SK-N-SH (cell line): Measurements from ENCODE around the gene ATP1A2. TPM values are rescaled to one million over a fixed set of nuclear protein-coding genes. Genes with fewer than 3 reads are reported as not detected.

Experiments
- CTCF ChIA-PET: fragments of 300-600, 350-600 bp; formaldehyde crosslinking; extraction: SDS; loops from one replicate; lab custom pipeline; 2021; lab: Yijun Ruan, JAX
- POLR2A ChIA-PET: fragments of 350-600 bp; sonication (Branson Sonifier 250); formaldehyde crosslinking; extraction: SDS; loops from one replicate; lab custom pipeline; 2020; ENCODE audit warnings: antibody characterized with exemption, inconsistent platforms; lab: Yijun Ruan, JAX
- DNase-seq: peaks from one replicate; pipeline ENCODE4 v3.0.0; 2012
- H2AFZ ChIP-seq: fragments of 200-600 bp; sonication (generic); 2 replicates; pipeline ENCODE4 v1.8.1; 2016; ENCODE audit warnings: antibody characterized with exemption, mild to moderate bottlenecking, low read depth
- H3F3A ChIP-seq: fragments of 200-600 bp; sonication (generic); replicated peaks from 2 replicates; pipeline ENCODE3; 2016; ENCODE audit warnings: antibody characterized with exemption, mild to moderate bottlenecking; ENCODE audit not compliant: insufficient read depth
- H3K27ac ChIP-seq, 2 experiments: fragments of 200-500 bp in 1 of 2; fragments of 200-600 bp in 1 of 2; sonication (Bioruptor generic) in 1 of 2; sonication (generic), shearing (Covaris generic) in 1 of 2; 2 replicates each; pipeline versions ENCODE4 v1.5.1 to v1.6.1; 2014 to 2016; ENCODE audit warnings: low read depth in 2 of 2, inconsistent platforms in 1 of 2, low read length in 1 of 2, mild to moderate bottlenecking in 1 of 2, mixed read lengths in 1 of 2
- H3K27me3 ChIP-seq: fragments of 200-600 bp; sonication (generic), shearing (Covaris generic); 2 replicates; pipeline ENCODE4 v1.6.1; 2016; ENCODE audit warnings: mixed run types; ENCODE audit not compliant: insufficient read depth
- H3K36me3 ChIP-seq, 2 experiments: fragments of 200-500 bp in 1 of 2; fragments of 200-600 bp in 1 of 2; sonication (Bioruptor generic) in 1 of 2; sonication (generic) in 1 of 2; replicated peaks in 1 of 2; 2 replicates each; pipeline versions ENCODE3 to v1.5.1; 2014 to 2016; ENCODE audit warnings: low read length in 1 of 2, mild to moderate bottlenecking in 1 of 2; ENCODE audit not compliant: insufficient read depth in 2 of 2, control insufficient read depth in 1 of 2
- H3K4me1 ChIP-seq, 2 experiments: fragments of 200-500 bp in 1 of 2; fragments of 200-600 bp in 1 of 2; sonication (Bioruptor generic) in 1 of 2; sonication (generic), shearing (Covaris generic) in 1 of 2; 2 replicates each; pipeline versions ENCODE4 v1.5.1 to v1.6.1; 2014 to 2016; ENCODE audit warnings: low read depth in 1 of 2, low read length in 1 of 2, mixed run types in 1 of 2; ENCODE audit not compliant: insufficient read depth in 2 of 2, control insufficient read depth in 1 of 2
- H3K4me2 ChIP-seq: fragments of 200-600 bp; sonication (generic), shearing (Covaris generic); 2 replicates; pipeline ENCODE4 v1.6.1; 2017; ENCODE audit warnings: mixed run types
- H3K4me3 ChIP-seq, 2 experiments: fragments of 200-500 bp in 1 of 2; fragments of 200-600 bp in 1 of 2; sonication (Bioruptor generic) in 1 of 2; sonication (generic), shearing (Covaris generic) in 1 of 2; 2 replicates each; pipeline versions ENCODE4 v1.5.1 to v1.8.1; 2014 to 2016; ENCODE audit warnings: low read depth in 2 of 2, inconsistent platforms in 1 of 2, low read length in 1 of 2, mild to moderate bottlenecking in 1 of 2, mixed read lengths in 1 of 2, moderate library complexity in 1 of 2
- H3K79me2 ChIP-seq: fragments of 200-600 bp; sonication (generic); 2 replicates; pipeline ENCODE4 v1.8.1; 2017; ENCODE audit warnings: mild to moderate bottlenecking; ENCODE audit not compliant: insufficient read depth
- H3K9ac ChIP-seq: fragments of 200-600 bp; sonication (generic); 2 replicates; pipeline ENCODE4 v1.6.1; 2017; ENCODE audit warnings: mixed run types
- H3K9me2 ChIP-seq: fragments of 200-600 bp; sonication (generic); 2 replicates; pipeline ENCODE4 v1.6.1; 2017; ENCODE audit warnings: mixed run types
- H3K9me3 ChIP-seq: fragments of 200-600 bp; sonication (generic); 2 replicates; pipeline ENCODE4 v1.6.1; 2017; ENCODE audit warnings: mixed run types, mild to moderate bottlenecking, moderate library complexity
- H4K20me1 ChIP-seq: fragments of 200-600 bp; sonication (generic); 2 replicates; pipeline ENCODE4 v1.6.1; 2017; ENCODE audit warnings: mild to moderate bottlenecking, mixed run types; ENCODE audit not compliant: insufficient read depth
- CHD2 ChIP-seq: fragments of 150-350 bp; IDR thresholded peaks from 2 replicates; pipeline ENCODE4 v1.6.1; 2018; ENCODE audit warnings: low read length; ENCODE audit not compliant: partially characterized antibody
- FOSL2 ChIP-seq: IDR thresholded peaks from 2 replicates; pipeline ENCODE4 v1.4.0; 2012; ENCODE audit warnings: low read depth, mild to moderate bottlenecking, moderate library complexity, borderline replicate concordance
- FOXJ3 ChIP-seq: sonication (generic); formaldehyde crosslinking; IDR thresholded peaks from 2 replicates; pipeline ENCODE4 v1.5.1; 2020; ENCODE audit warnings: mild to moderate bottlenecking, missing genetic modification reagents
- JUND ChIP-seq: IDR thresholded peaks from 2 replicates; pipeline ENCODE4 v1.4.0; 2012
- MEF2A ChIP-seq: IDR thresholded peaks from 2 replicates; pipeline ENCODE4 v1.4.0; 2012; ENCODE audit warnings: low read depth, borderline replicate concordance
- MXI1 ChIP-seq: IDR thresholded peaks from 2 replicates; pipeline ENCODE4 v1.6.1; 2012; ENCODE audit warnings: mild to moderate bottlenecking, low read depth, low read length, improper control_type of control experiment
- NFIC ChIP-seq: IDR thresholded peaks from 2 replicates; pipeline ENCODE4 v1.4.0; 2012; ENCODE audit warnings: borderline replicate concordance
- NRF1 ChIP-seq: IDR thresholded peaks from 2 replicates; pipeline ENCODE4 v1.6.1; 2012; ENCODE audit warnings: low read depth, mild to moderate bottlenecking, low read length
- POLR2AphosphoS5 ChIP-seq: IDR thresholded peaks from 2 replicates; pipeline ENCODE4 v1.6.1; 2012; ENCODE audit warnings: low read depth, low read length
- RAD21 ChIP-seq: IDR thresholded peaks from 2 replicates; pipeline ENCODE4 v1.6.1; 2012; ENCODE audit warnings: mild to moderate bottlenecking, low read length
- RCOR1 ChIP-seq: fragments of 150-350 bp; IDR thresholded peaks from 2 replicates; pipeline ENCODE4 v1.6.1; 2017; ENCODE audit warnings: antibody characterized with exemption, low read length
- RFX5 ChIP-seq: IDR thresholded peaks from 2 replicates; pipeline ENCODE4 v1.6.1; 2012; ENCODE audit warnings: mild to moderate bottlenecking, improper control_type of control experiment, low read length
- SIN3A ChIP-seq: IDR thresholded peaks from 2 replicates; pipeline ENCODE4 v1.6.1; 2012; ENCODE audit warnings: low read depth, mild to moderate bottlenecking, low read length, moderate library complexity, borderline replicate concordance
- SMC3 ChIP-seq: IDR thresholded peaks from 2 replicates; pipeline ENCODE4 v1.6.1; 2012; ENCODE audit warnings: low read depth, low read length, improper control_type of control experiment
- TCF12 ChIP-seq: IDR thresholded peaks from 2 replicates; pipeline ENCODE4 v1.4.0; 2012
- TEAD4 ChIP-seq: IDR thresholded peaks from 2 replicates; pipeline ENCODE4 v1.4.0; 2012; ENCODE audit warnings: mild to moderate bottlenecking, borderline replicate concordance; ENCODE audit not compliant: insufficient read depth
- YY1 ChIP-seq: IDR thresholded peaks from 2 replicates; pipeline ENCODE4 v1.4.0; 2012; ENCODE audit warnings: low read depth, mild to moderate bottlenecking
- WGBS: methylation state at CpG from one replicate; pipeline ENCODE4 v1.1.6; 2017; ENCODE audit warnings: low lambda C conversion rate; 5-methylcytosine and 5-hydroxymethylcytosine counted together
- polyA plus RNA-seq, 3 experiments: library from polyadenylated mRNA; depleted of rRNA; stranded (reverse); fragments of >200 nt; gene quantifications; 2 replicates each; pipeline ENCODE4 v1.2.3, GENCODE V29; 2012
- TF ChIP-seq, protein P1 (sequence below): IDR thresholded peaks from 2 replicates; pipeline ENCODE4; 2012
- TF ChIP-seq, protein P2 (sequence below): fragments of 150-350 bp; IDR thresholded peaks from 2 replicates; pipeline ENCODE4 v1.6.1; 2016; ENCODE audit warnings: mild to moderate bottlenecking, low read depth, low read length
- TF ChIP-seq, protein P3 (sequence below): IDR thresholded peaks from 2 replicates; pipeline ENCODE4 v1.4.0; 2012; ENCODE audit warnings: low read depth, borderline replicate concordance
- TF ChIP-seq, protein P4 (sequence below): IDR thresholded peaks from 2 replicates; pipeline ENCODE4 v1.4.0; 2012; ENCODE audit warnings: low read depth

The ATP1A2 gene
- polyA plus RNA-seq, 1 of the 3 experiments (the other 2 are of a cell fraction): 0.07 TPM

DNA sequence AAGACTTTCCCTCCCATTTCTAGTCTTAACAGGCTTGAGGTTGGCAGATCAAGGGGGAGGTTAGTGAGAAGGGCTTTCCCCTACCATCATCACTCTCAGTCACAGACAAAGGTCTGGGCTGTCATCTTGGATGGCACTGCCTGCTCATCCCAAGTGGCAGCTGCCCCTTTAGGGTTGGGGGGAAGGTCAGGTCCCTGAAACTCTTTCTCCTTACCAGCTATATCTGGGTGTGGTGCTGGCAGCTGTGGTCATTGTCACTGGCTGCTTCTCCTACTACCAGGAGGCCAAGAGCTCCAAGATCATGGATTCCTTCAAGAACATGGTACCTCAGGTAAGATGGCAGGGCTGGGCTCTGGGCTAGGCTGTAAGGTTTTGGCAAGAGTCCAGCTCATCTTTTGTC, 8.2 kb downstream of the ATP1A2 start:
- H3K27ac ChIP-seq: no peak overlapping the region
- ChIA-PET CTCF (interaction anchor here (1.0 to 1.6 kb wide), 2 partner anchors 22 to 85 kb away, joined by 3 to 5 read pairs; no protein-coding TSS in a partner anchor), POLR2A (no interaction called here)

DNA sequence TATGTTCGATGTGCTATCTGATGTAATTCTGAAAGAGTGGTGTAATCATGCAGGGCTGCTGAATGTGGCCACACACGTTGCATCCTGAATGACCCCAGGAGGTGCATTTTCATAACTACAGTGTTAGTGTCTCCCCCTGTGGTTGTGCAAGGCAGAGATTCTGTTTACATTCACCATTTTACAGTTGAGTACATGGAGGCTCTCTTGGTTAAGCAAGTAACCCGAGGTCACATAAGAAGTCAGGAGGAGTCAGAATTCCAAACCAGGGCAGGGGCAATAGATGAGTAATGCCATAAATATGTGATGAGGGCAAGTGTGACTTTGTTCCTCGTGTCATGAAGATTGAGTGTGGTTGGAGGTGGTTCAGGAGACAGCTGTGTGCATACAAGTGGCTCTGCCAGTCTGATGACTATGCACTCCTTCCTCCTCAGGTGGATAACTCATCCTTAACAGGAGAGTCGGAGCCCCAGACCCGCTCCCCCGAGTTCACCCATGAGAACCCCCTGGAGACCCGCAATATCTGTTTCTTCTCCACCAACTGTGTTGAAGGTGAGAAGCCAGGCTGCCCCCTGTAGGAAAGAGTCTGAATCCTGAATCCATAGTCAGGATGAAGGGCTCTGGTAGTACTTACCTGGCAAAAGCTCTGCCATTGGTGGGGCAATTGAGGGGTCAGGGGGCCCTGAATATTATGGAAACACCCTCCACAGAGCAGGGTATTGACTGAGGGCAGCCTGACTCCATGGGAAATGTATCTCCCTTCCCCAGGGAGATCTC, 9.3 kb downstream of the ATP1A2 start:
- CTCF ChIA-PET: interaction anchor here (0.7 to 1.6 kb wide), 4 partner anchors 23 to 252 kb away, joined by 3 read pairs; no protein-coding TSS in a partner anchor
- Histone ChIP-seq H3K4me1 (peaks cover 0 to 8% of the 10 kb centered on the region in 2 experiments; a peak in 1 of 4 replicates), H3K27me3 (no peaks in the 10 kb centered on the region)
- TF ChIP-seq, protein P1, sequence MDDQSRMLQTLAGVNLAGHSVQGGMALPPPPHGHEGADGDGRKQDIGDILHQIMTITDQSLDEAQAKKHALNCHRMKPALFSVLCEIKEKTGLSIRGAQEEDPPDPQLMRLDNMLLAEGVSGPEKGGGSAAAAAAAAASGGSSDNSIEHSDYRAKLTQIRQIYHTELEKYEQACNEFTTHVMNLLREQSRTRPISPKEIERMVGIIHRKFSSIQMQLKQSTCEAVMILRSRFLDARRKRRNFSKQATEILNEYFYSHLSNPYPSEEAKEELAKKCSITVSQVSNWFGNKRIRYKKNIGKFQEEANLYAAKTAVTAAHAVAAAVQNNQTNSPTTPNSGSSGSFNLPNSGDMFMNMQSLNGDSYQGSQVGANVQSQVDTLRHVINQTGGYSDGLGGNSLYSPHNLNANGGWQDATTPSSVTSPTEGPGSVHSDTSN: peak; percentile 65
- peak; percentile 33; the same call in 1 of the 2 replicates for TF ChIP-seq JUND
- TF ChIP-seq SMC3: no peak
- TF ChIP-seq, all 33 proteins: peak for 2
- Histone ChIP-seq H3K4me2 (no peak overlapping the region), H3K4me3 (no peak overlapping the region), H3K9me2 (no peaks in the 10 kb centered on the region), H3F3A (no peaks in the 10 kb centered on the region), H2AFZ (no peak overlapping the region), H3K27ac (no peak overlapping the region), H4K20me1 (no peaks in the 10 kb centered on the region), H3K36me3 (no peaks in the 10 kb centered on the region), H3K9ac (no peak overlapping the region), H3K79me2 (no peaks in the 10 kb centered on the region), H3K9me3 (no peaks in the 10 kb centered on the region)
- POLR2A ChIA-PET: no interaction called here
- WGBS: 51% methylated on average over 8 of the region's 8 CpGs
- DNase-seq: no peak

More for the DNA sequence above, 8.2 kb downstream of the ATP1A2 start:
- no peak overlapping the region for H3K4me2 ChIP-seq
- H3K79me2 ChIP-seq: no peaks in the 10 kb centered on the region
- TF ChIP-seq SMC3: no peak
- no peak for TF ChIP-seq FOSL2
- TF ChIP-seq NRF1: no peak
- TF ChIP-seq CHD2: no peak
- TF ChIP-seq TCF12: no peak
- no peak for TF ChIP-seq NFIC
- TF ChIP-seq TEAD4: no peak
- TF ChIP-seq RFX5: no peak
- TF ChIP-seq, protein P2, sequence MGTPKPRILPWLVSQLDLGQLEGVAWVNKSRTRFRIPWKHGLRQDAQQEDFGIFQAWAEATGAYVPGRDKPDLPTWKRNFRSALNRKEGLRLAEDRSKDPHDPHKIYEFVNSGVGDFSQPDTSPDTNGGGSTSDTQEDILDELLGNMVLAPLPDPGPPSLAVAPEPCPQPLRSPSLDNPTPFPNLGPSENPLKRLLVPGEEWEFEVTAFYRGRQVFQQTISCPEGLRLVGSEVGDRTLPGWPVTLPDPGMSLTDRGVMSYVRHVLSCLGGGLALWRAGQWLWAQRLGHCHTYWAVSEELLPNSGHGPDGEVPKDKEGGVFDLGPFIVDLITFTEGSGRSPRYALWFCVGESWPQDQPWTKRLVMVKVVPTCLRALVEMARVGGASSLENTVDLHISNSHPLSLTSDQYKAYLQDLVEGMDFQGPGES: no peak
- TF ChIP-seq, protein P3, sequence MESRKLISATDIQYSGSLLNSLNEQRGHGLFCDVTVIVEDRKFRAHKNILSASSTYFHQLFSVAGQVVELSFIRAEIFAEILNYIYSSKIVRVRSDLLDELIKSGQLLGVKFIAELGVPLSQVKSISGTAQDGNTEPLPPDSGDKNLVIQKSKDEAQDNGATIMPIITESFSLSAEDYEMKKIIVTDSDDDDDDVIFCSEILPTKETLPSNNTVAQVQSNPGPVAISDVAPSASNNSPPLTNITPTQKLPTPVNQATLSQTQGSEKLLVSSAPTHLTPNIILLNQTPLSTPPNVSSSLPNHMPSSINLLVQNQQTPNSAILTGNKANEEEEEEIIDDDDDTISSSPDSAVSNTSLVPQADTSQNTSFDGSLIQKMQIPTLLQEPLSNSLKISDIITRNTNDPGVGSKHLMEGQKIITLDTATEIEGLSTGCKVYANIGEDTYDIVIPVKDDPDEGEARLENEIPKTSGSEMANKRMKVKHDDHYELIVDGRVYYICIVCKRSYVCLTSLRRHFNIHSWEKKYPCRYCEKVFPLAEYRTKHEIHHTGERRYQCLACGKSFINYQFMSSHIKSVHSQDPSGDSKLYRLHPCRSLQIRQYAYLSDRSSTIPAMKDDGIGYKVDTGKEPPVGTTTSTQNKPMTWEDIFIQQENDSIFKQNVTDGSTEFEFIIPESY: no peak
- TF ChIP-seq RCOR1: no peak
- no peak for TF ChIP-seq RAD21
- TF ChIP-seq YY1: no peak
- TF ChIP-seq SIN3A: no peak
- no peak for TF ChIP-seq MXI1
- TF ChIP-seq, protein P4, sequence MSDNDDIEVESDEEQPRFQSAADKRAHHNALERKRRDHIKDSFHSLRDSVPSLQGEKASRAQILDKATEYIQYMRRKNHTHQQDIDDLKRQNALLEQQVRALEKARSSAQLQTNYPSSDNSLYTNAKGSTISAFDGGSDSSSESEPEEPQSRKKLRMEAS: no peak
- no peak for TF ChIP-seq FOXJ3 (CRISPR knock-in tag)
- no peak for TF ChIP-seq MEF2A
- TF ChIP-seq POLR2AphosphoS5: no peak
- no peaks in the 10 kb centered on the region for H3K27me3 ChIP-seq
- no peak for DNase-seq
- no peak overlapping the region for H3K4me3 ChIP-seq
- no peak overlapping the region for H3K9ac ChIP-seq
- H3K9me2 ChIP-seq: no peaks in the 10 kb centered on the region
- H2AFZ ChIP-seq: no peak overlapping the region
- H3K9me3 ChIP-seq: no peaks in the 10 kb centered on the region
- H3F3A ChIP-seq: no peaks in the 10 kb centered on the region
- no peaks in the 10 kb centered on the region for H4K20me1 ChIP-seq
- H3K36me3 ChIP-seq: no peaks in the 10 kb centered on the region
- peaks cover 0 to 8% of the 10 kb centered on the region in 2 experiments; a peak in 1 of 4 replicates for H3K4me1 ChIP-seq
